Measurements from ENCODE around the gene JAKMIP2. TPM values are rescaled to one million over a fixed set of nuclear protein-coding genes. Genes with fewer than 3 reads are reported as not detected.

JAKMIP2 gene
- polyA plus RNA-seq, 1 of the 3 experiments (the other 2 are of a cell fraction), result 2.1 TPM

DNA sequence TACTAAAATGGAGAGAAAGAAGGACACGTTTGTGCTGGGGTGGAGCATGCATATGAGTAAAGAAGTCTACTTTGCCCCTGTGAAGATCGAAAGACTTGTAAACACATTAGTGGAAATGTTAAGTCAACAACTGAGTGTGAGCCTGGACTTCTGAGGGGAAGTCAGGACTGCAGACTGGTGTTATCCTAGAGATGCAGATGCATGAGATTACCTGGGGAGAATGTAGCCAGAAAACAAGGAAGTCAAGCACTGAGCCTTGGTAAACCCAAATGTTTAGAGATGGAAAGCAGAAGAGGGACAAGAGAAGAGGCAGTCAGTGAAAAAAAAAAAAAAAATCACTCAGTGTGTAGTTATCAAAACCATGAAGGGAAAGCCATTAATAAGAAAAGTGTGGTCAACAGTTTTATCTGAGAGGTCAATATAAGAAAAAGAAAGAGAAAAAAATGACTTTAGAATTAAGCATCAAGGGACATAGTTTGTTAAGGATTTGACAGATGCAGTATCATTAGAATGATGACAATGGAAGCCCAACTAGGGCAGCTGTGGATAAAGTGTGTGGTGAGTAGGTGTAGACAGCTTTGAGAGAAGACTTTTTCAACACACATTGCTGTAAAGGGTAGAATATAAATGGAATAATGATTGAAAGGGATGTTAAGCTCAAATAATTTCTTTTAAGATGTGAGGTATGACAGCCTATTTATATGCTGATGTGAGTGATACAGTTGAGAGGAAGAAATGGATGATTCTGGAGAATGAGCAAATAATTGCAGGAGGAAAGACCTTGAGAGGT lies 22.2 kb downstream of the JAKMIP2 start:
- no peak overlapping the region for H2AFZ ChIP-seq (ENCODE audit: low read depth)
- ChIA-PET POLR2A (no interaction called here), CTCF (interaction anchor here (1.9 kb wide), 1 partner anchor 63 kb away, joined by 7 read pairs; no protein-coding TSS in a partner anchor)
- H3K9me3 ChIP-seq, result no peaks in the 10 kb centered on the region
- H3K36me3 ChIP-seq (replicated peaks in 1 of 2; ENCODE audit: control insufficient read depth in 1 of 2, insufficient read depth in 2 of 2, low read length in 1 of 2), result no peaks in the 10 kb centered on the region
- H3K79me2 ChIP-seq (ENCODE audit: insufficient read depth), result no peaks in the 10 kb centered on the region
- H3K9ac ChIP-seq, result no peak overlapping the region
- no peaks in the 10 kb centered on the region for H4K20me1 ChIP-seq (ENCODE audit: insufficient read depth)
- H3K4me1 ChIP-seq (ENCODE audit: control insufficient read depth in 1 of 2, insufficient read depth in 2 of 2, low read depth in 1 of 2, low read length in 1 of 2), result peaks cover 0 to 8% of the 10 kb centered on the region in 2 experiments; a peak in 1 of 4 replicates
- no peak for DNase-seq
- no peaks in the 10 kb centered on the region for H3F3A ChIP-seq (replicated peaks; ENCODE audit: insufficient read depth)
- H3K4me3 ChIP-seq (ENCODE audit: low read depth in 2 of 2, low read length in 1 of 2), result no peak overlapping the region
- no peaks in the 10 kb centered on the region for H3K9me2 ChIP-seq
- no peak overlapping the region for H3K27ac ChIP-seq (ENCODE audit: low read depth in 2 of 2, low read length in 1 of 2)
- TF ChIP-seq YY1 (IDR thresholded peaks at IDR 0.05; ENCODE audit: low read depth) (no peak), EP300 (IDR thresholded peaks at IDR 0.05; ENCODE audit: borderline replicate concordance in 1 of 2, low read depth in 1 of 2, low read length in 1 of 2) (no peak), MEF2A (IDR thresholded peaks at IDR 0.05; ENCODE audit: borderline replicate concordance, low read depth) (no peak), RCOR1 (IDR thresholded peaks at IDR 0.05; ENCODE audit: low read length) (no peak), RFX5 (IDR thresholded peaks at IDR 0.05; ENCODE audit: low read length) (no peak), RXRA (IDR thresholded peaks at IDR 0.05; ENCODE audit: borderline replicate concordance, low read depth) (no peak), SIN3A (IDR thresholded peaks at IDR 0.05; ENCODE audit: borderline replicate concordance, low read depth, low read length) (no peak), ZBTB33 (IDR thresholded peaks at IDR 0.05; ENCODE audit: borderline replicate concordance, low read depth) (no peak), POLR2AphosphoS5 (IDR thresholded peaks at IDR 0.05; ENCODE audit: low read depth, low read length) (no peak), MXI1 (IDR thresholded peaks at IDR 0.05; ENCODE audit: low read depth, low read length) (no peak), TCF12 (IDR thresholded peaks at IDR 0.05) (no peak), ELF1 (IDR thresholded peaks at IDR 0.05) (no peak)
- TF ChIP-seq, protein P1, sequence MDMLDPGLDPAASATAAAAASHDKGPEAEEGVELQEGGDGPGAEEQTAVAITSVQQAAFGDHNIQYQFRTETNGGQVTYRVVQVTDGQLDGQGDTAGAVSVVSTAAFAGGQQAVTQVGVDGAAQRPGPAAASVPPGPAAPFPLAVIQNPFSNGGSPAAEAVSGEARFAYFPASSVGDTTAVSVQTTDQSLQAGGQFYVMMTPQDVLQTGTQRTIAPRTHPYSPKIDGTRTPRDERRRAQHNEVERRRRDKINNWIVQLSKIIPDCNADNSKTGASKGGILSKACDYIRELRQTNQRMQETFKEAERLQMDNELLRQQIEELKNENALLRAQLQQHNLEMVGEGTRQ (IDR thresholded peaks at IDR 0.05; ENCODE audit: borderline replicate concordance, low read depth, low read length), result no peak
- TF ChIP-seq, protein P2, sequence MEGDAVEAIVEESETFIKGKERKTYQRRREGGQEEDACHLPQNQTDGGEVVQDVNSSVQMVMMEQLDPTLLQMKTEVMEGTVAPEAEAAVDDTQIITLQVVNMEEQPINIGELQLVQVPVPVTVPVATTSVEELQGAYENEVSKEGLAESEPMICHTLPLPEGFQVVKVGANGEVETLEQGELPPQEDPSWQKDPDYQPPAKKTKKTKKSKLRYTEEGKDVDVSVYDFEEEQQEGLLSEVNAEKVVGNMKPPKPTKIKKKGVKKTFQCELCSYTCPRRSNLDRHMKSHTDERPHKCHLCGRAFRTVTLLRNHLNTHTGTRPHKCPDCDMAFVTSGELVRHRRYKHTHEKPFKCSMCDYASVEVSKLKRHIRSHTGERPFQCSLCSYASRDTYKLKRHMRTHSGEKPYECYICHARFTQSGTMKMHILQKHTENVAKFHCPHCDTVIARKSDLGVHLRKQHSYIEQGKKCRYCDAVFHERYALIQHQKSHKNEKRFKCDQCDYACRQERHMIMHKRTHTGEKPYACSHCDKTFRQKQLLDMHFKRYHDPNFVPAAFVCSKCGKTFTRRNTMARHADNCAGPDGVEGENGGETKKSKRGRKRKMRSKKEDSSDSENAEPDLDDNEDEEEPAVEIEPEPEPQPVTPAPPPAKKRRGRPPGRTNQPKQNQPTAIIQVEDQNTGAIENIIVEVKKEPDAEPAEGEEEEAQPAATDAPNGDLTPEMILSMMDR (IDR thresholded peaks at IDR 0.05), result no peak
- TF ChIP-seq, protein P3, sequence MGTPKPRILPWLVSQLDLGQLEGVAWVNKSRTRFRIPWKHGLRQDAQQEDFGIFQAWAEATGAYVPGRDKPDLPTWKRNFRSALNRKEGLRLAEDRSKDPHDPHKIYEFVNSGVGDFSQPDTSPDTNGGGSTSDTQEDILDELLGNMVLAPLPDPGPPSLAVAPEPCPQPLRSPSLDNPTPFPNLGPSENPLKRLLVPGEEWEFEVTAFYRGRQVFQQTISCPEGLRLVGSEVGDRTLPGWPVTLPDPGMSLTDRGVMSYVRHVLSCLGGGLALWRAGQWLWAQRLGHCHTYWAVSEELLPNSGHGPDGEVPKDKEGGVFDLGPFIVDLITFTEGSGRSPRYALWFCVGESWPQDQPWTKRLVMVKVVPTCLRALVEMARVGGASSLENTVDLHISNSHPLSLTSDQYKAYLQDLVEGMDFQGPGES (IDR thresholded peaks at IDR 0.05; ENCODE audit: low read depth, low read length), result no peak
- no peaks in the 10 kb centered on the region for H3K27me3 ChIP-seq (ENCODE audit: insufficient read depth)
- H3K4me2 ChIP-seq, result no peak overlapping the region
- 73% methylated on average over 2 of the region's 2 CpGs for WGBS (ENCODE audit: low lambda C conversion rate)
